Neural cell (in vitro differentiated cells): ENCODE data around the gene FSD2. TPM values are rescaled to one million over a fixed set of nuclear protein-coding genes. Genes with fewer than 3 reads are reported as not detected.

Source experiments
- H2AFZ ChIP-seq: fragments of 200-600, 300-800 bp; sonication (generic), shearing (Covaris generic); 2 replicates; pipeline ENCODE4 v1.6.0; 2014; ENCODE audit warnings: low read depth, mild to moderate bottlenecking, antibody characterized with exemption, low read length, moderate library complexity
- H3F3A ChIP-seq: fragments of 200-600 bp; shearing (Covaris generic); 2 replicates; pipeline ENCODE4 v1.6.1; 2016; ENCODE audit warnings: mild to moderate bottlenecking, moderate library complexity, mixed read lengths, antibody characterized with exemption, low read length; ENCODE audit not compliant: insufficient read depth, poor library complexity, severe bottlenecking
- H3K27ac ChIP-seq: fragments of 200-600, 300-800 bp; sonication (generic), shearing (Covaris generic); 2 replicates; pipeline ENCODE4 v1.5.1; 2014; ENCODE audit warnings: mild to moderate bottlenecking, low read length, moderate library complexity
- H3K27me3 ChIP-seq: fragments of 300-800, 200-600 bp; sonication (generic), shearing (Covaris generic); 2 replicates; pipeline ENCODE4 v1.6.0; 2014; ENCODE audit warnings: mild to moderate bottlenecking, low read depth, low read length, moderate library complexity; ENCODE audit not compliant: insufficient read depth
- H3K36me3 ChIP-seq: fragments of 300-800, 200-600 bp; sonication (generic), shearing (Covaris generic); 2 replicates; pipeline ENCODE4 v1.5.1; 2014; ENCODE audit warnings: mild to moderate bottlenecking, antibody characterized with exemption, low read length, moderate library complexity; ENCODE audit not compliant: insufficient read depth
- H3K4me2 ChIP-seq: fragments of 300-800, 200-600 bp; sonication (generic), shearing (Covaris generic); 2 replicates; pipeline ENCODE4 v1.6.0; 2014; ENCODE audit warnings: mild to moderate bottlenecking, low read length
- H3K4me3 ChIP-seq: fragments of 300-800, 200-600 bp; sonication (generic), shearing (Covaris generic); 2 replicates; pipeline ENCODE4 v1.5.1; 2014; ENCODE audit warnings: mild to moderate bottlenecking, low read length, moderate library complexity
- H3K79me2 ChIP-seq: fragments of 200-600 bp; shearing (Covaris generic); replicated peaks from 2 replicates; pipeline ENCODE4 v1.6.0; 2014; ENCODE audit warnings: mild to moderate bottlenecking, low read length, moderate library complexity; ENCODE audit not compliant: insufficient read depth
- H3K9ac ChIP-seq: fragments of 300-800, 200-600 bp; sonication (generic), shearing (Covaris generic); 2 replicates; pipeline ENCODE4 v1.6.1; 2016; ENCODE audit warnings: mild to moderate bottlenecking, low read length, mixed read lengths
- H3K9me2 ChIP-seq: fragments of 200-600 bp; shearing (Covaris generic); 2 replicates; pipeline ENCODE4 v1.6.1; 2016; ENCODE audit warnings: mild to moderate bottlenecking, low read length, mixed read lengths; ENCODE audit not compliant: insufficient read depth
- H3K9me3 ChIP-seq: fragments of 200-600, 300-800 bp; sonication (generic), shearing (Covaris generic); 2 replicates; pipeline ENCODE4 v1.6.1; 2016; ENCODE audit warnings: mild to moderate bottlenecking, mixed run types, low read length, moderate library complexity, mixed read lengths
- H4K20me1 ChIP-seq: fragments of 200-600 bp; shearing (Covaris generic); 2 replicates; pipeline ENCODE4 v1.6.1; 2016; ENCODE audit warnings: mild to moderate bottlenecking, mixed run types; ENCODE audit not compliant: insufficient read depth
- EP300 ChIP-seq: fragments of 450-650 bp; conservative IDR thresholded peaks from 2 replicates; pipeline ENCODE4 v1.6.1; 2014; ENCODE audit warnings: antibody characterized with exemption, mild to moderate bottlenecking, moderate library complexity; ENCODE audit not compliant: poor library complexity, severe bottlenecking
- EZH2 ChIP-seq: fragments of 200-600, 300-800 bp; shearing (Covaris generic), sonication (generic); IDR thresholded peaks from 2 replicates; pipeline ENCODE4 v1.6.1; 2014; ENCODE audit warnings: antibody characterized with exemption, low read length, borderline replicate concordance, mild to moderate bottlenecking; ENCODE audit not compliant: insufficient read depth, poor library complexity, severe bottlenecking
- POLR2AphosphoS5 ChIP-seq: IDR thresholded peaks from 2 replicates; pipeline ENCODE4 v1.6.1; 2012
- RAD21 ChIP-seq: fragments of 450-650 bp; conservative IDR thresholded peaks from 2 replicates; pipeline ENCODE4 v1.6.1; 2014; ENCODE audit warnings: antibody characterized with exemption, mild to moderate bottlenecking, moderate library complexity
- polyA plus RNA-seq: library from polyadenylated mRNA; depleted of rRNA; stranded (reverse); fragments of >200 nt; gene quantifications from 2 replicates; pipeline ENCODE4 v1.2.3, GENCODE V29; 2014
- TF ChIP-seq, protein P1 (sequence below): fragments of 450-650 bp; IDR thresholded peaks from 2 replicates; pipeline ENCODE4 v1.5.1; 2014; ENCODE audit warnings: antibody characterized with exemption, mild to moderate bottlenecking, moderate library complexity; ENCODE audit not compliant: poor library complexity, severe bottlenecking
- TF ChIP-seq, protein P2 (sequence below): IDR thresholded peaks from 2 replicates; pipeline ENCODE4 v1.6.1; 2012; ENCODE audit warnings: borderline replicate concordance

The FSD2 gene
- polyA plus RNA-seq, 1 donor from 2014 or later: not detected

DNA sequence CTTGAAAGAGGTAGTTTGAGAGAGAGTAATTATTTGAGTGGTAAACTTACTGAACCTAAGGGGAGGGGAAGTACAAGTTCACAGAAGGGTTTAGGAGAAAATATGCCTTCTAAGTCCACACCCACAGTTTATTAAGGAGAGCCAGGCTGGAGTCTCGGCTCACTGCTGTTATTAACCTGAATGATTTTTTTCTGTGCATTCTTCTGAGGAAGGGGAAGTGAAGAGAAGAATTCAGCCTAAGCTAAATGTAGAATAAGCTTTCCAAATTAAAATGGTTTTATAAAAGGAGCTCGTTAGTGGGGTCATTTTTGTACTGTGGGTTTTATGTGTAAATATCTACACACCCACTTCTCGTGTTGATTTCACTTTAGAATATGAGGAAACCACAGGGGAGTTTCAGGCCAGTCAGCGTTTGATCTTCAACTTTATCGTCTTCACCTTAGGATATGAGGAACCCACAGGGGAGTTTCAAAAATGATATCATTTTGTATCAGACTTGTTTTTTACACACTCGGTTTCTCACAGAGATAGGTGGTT is 5.1 kb upstream of the FSD2 start:
- Histone ChIP-seq H3K27me3 (no peaks in the 10 kb centered on the region), H3K9me3 (no peaks in the 10 kb centered on the region), H4K20me1 (no peaks in the 10 kb centered on the region), H3K79me2 (peaks cover 16% of the 10 kb centered on the region), H3K36me3 (no peaks in the 10 kb centered on the region), H3K9me2 (no peaks in the 10 kb centered on the region), H3F3A (peaks cover 7% of the 10 kb centered on the region), H3K27ac (peak overlapping the region; percentile 62), H3K9ac (peak overlapping the region; percentile 66), H3K4me2 (peak overlapping the region; percentile 94), H3K4me3 (peak overlapping the region; percentile 95), H2AFZ (no peak overlapping the region)
- TF ChIP-seq, protein P1, sequence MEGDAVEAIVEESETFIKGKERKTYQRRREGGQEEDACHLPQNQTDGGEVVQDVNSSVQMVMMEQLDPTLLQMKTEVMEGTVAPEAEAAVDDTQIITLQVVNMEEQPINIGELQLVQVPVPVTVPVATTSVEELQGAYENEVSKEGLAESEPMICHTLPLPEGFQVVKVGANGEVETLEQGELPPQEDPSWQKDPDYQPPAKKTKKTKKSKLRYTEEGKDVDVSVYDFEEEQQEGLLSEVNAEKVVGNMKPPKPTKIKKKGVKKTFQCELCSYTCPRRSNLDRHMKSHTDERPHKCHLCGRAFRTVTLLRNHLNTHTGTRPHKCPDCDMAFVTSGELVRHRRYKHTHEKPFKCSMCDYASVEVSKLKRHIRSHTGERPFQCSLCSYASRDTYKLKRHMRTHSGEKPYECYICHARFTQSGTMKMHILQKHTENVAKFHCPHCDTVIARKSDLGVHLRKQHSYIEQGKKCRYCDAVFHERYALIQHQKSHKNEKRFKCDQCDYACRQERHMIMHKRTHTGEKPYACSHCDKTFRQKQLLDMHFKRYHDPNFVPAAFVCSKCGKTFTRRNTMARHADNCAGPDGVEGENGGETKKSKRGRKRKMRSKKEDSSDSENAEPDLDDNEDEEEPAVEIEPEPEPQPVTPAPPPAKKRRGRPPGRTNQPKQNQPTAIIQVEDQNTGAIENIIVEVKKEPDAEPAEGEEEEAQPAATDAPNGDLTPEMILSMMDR: no peak
- TF ChIP-seq POLR2AphosphoS5 (no peak), EZH2 (no peak), EP300 (no peak), RAD21 (no peak)
- TF ChIP-seq, protein P2, sequence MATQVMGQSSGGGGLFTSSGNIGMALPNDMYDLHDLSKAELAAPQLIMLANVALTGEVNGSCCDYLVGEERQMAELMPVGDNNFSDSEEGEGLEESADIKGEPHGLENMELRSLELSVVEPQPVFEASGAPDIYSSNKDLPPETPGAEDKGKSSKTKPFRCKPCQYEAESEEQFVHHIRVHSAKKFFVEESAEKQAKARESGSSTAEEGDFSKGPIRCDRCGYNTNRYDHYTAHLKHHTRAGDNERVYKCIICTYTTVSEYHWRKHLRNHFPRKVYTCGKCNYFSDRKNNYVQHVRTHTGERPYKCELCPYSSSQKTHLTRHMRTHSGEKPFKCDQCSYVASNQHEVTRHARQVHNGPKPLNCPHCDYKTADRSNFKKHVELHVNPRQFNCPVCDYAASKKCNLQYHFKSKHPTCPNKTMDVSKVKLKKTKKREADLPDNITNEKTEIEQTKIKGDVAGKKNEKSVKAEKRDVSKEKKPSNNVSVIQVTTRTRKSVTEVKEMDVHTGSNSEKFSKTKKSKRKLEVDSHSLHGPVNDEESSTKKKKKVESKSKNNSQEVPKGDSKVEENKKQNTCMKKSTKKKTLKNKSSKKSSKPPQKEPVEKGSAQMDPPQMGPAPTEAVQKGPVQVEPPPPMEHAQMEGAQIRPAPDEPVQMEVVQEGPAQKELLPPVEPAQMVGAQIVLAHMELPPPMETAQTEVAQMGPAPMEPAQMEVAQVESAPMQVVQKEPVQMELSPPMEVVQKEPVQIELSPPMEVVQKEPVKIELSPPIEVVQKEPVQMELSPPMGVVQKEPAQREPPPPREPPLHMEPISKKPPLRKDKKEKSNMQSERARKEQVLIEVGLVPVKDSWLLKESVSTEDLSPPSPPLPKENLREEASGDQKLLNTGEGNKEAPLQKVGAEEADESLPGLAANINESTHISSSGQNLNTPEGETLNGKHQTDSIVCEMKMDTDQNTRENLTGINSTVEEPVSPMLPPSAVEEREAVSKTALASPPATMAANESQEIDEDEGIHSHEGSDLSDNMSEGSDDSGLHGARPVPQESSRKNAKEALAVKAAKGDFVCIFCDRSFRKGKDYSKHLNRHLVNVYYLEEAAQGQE: no peak

DNA sequence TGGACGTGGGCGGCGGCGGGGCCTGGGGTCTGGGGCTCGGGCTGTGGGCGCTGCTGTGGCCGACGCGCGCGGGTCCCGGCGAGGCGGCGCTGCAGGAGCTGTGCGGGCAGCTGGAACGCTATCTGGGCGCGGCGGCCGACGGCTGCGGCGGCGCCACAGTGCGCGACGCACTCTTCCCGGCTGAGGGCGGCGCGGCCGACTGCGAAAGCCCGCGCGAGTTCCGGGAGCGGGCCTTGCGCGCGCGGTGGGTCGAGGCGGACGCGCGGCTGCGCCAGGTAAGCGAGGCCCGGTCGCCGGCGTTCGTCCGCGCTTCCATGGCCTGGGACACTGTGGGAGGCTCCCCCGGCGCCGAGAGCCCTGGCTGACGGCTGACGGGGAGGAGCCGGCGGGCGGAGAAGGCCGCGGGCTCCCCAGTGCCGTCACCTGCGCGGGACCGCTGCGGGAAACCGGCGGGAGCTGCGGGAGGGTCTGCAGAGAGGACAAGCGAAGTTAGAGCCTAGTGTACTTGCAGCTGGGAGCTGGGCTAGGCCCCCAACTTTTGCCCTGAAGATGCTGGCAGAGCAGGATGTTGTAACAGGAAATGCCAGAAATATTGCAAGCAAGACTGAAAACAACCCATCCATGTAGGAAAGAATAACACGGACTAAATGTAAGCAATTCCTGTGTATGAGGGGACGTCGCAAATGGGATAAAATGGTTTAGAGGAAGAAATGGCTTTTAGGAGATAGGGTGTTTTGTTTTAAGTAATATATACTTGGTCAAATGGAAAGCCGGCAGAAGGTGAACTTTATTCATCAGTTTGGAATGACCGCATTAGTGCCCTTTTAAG is 4.4 kb upstream of the FSD2 start:
- H2AFZ ChIP-seq: no peak overlapping the region
- peak overlapping the region; percentile 62 for H3K27ac ChIP-seq

More for the DNA sequence above, 4.4 kb upstream of the FSD2 start:
- Histone ChIP-seq H3K9ac (peak overlapping the region; percentile 66), H3K9me3 (no peaks in the 10 kb centered on the region), H3K79me2 (peaks cover 16% of the 10 kb centered on the region), H3K36me3 (no peaks in the 10 kb centered on the region), H3K4me2 (peak overlapping the region; percentile 94), H3F3A (peaks cover 7% of the 10 kb centered on the region), H3K4me3 (peak overlapping the region; percentile 95), H3K9me2 (no peaks in the 10 kb centered on the region), H3K27me3 (no peaks in the 10 kb centered on the region), H4K20me1 (no peaks in the 10 kb centered on the region)
- TF ChIP-seq, protein P1: peak; percentile 4
- TF ChIP-seq, protein P2: no peak
